ENCODE data around the gene GIT2. TPM values are rescaled to one million over a fixed set of nuclear protein-coding genes. Genes with fewer than 3 reads are reported as not detected.

The GIT2 gene
- total and polyA plus RNA-seq, 2 donors from 2014 or later, result 10.4 to 46.2 TPM

DNA sequence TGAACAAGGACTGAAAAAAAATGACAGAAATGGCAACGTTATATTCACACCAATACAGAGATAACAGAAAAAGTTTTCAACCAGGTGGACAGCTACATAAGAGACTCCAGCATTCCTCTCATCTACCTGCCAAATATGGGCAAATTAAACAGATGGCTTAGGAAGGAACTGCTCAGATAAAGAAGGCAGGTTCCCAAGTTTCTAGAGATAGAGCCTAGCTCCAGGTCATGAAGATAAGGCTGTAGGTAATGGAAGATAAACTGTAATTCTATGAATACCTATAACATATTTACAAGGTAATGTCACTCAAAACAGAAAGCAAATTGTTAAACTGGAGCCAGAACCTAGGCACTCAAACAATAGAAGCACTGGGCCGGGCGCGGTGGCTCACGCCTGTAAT, 42.5 kb downstream of the GIT2 start:
- TF ChIP-seq, protein P1, sequence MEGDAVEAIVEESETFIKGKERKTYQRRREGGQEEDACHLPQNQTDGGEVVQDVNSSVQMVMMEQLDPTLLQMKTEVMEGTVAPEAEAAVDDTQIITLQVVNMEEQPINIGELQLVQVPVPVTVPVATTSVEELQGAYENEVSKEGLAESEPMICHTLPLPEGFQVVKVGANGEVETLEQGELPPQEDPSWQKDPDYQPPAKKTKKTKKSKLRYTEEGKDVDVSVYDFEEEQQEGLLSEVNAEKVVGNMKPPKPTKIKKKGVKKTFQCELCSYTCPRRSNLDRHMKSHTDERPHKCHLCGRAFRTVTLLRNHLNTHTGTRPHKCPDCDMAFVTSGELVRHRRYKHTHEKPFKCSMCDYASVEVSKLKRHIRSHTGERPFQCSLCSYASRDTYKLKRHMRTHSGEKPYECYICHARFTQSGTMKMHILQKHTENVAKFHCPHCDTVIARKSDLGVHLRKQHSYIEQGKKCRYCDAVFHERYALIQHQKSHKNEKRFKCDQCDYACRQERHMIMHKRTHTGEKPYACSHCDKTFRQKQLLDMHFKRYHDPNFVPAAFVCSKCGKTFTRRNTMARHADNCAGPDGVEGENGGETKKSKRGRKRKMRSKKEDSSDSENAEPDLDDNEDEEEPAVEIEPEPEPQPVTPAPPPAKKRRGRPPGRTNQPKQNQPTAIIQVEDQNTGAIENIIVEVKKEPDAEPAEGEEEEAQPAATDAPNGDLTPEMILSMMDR (IDR thresholded peaks at IDR 0.05; ENCODE audit: borderline replicate concordance, extremely low read depth, insufficient read depth), result no peak
- DNase-seq (no peak), FAIRE-seq (no peak)
- intact Hi-C loops (cut with DNase I), result no loop called here
- Histone ChIP-seq H3K27me3 (ENCODE audit: control insufficient read depth, insufficient read depth, low read length) (no peaks in the 10 kb centered on the region), H3K9ac (ENCODE audit: low read length in 3 of 3) (no peak overlapping the region), H3K4me1 (ENCODE audit: control insufficient read depth in 2 of 3, insufficient read depth in 2 of 3, low read depth in 1 of 3, low read length in 3 of 3) (peaks cover 1 to 24% (median 19%) of the 10 kb centered on the region in 3 donors), H3K36me3 (ENCODE audit: control insufficient read depth in 2 of 3, insufficient read depth in 3 of 3, low read length in 3 of 3) (peaks cover 8 to 15% (median 14%) of the 10 kb centered on the region in 3 donors), H3K4me3 (ENCODE audit: low read length in 3 of 3) (no peak overlapping the region), H3K27ac (ENCODE audit: low read depth in 2 of 2, low read length in 2 of 2) (no peak overlapping the region), H3K9me3 (ENCODE audit: control insufficient read depth in 2 of 3, insufficient read depth in 1 of 3, low read length in 3 of 3) (no peaks in the 10 kb centered on the region)

DNA sequence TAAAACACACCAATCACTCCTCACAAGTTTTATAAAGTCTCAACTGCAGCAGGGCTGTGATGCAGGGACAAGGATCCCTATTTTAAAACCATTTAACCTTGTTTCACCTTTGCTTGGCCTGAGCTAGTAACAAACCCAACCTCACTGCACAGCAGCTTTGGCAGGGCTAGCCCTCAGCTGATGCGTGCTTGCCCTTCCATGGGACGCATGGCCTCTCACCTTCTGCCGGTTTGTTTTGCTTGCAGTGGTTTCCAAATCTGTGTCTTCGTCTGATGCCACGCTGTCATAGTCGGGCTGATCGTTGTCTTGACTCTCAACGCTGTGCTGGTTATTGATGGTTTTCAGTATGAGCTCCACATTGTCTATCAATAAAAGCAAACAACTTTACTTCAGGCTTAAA, 43.3 kb downstream of the GIT2 start:
- H3K9ac ChIP-seq (ENCODE audit: low read length in 3 of 3), result no peak overlapping the region
- intact Hi-C loops (cut with DNase I), result no loop called here
- TF ChIP-seq, protein P1 (IDR thresholded peaks at IDR 0.05; ENCODE audit: borderline replicate concordance, extremely low read depth, insufficient read depth), result no peak
- peaks cover 4 to 32% (median 23%) of the 10 kb centered on the region in 3 donors for H3K4me1 ChIP-seq (ENCODE audit: control insufficient read depth in 2 of 3, insufficient read depth in 2 of 3, low read depth in 1 of 3, low read length in 3 of 3)
- no peak overlapping the region for H3K4me3 ChIP-seq (ENCODE audit: low read length in 3 of 3)
- peaks cover 8 to 15% (median 14%) of the 10 kb centered on the region in 3 donors for H3K36me3 ChIP-seq (ENCODE audit: control insufficient read depth in 2 of 3, insufficient read depth in 3 of 3, low read length in 3 of 3)
- no peaks in the 10 kb centered on the region for H3K9me3 ChIP-seq (ENCODE audit: control insufficient read depth in 2 of 3, insufficient read depth in 1 of 3, low read length in 3 of 3)
- H3K27ac ChIP-seq (ENCODE audit: low read depth in 2 of 2, low read length in 2 of 2), result no peak overlapping the region
- no peak for FAIRE-seq
- no peaks in the 10 kb centered on the region for H3K27me3 ChIP-seq (ENCODE audit: control insufficient read depth, insufficient read depth, low read length)
- DNase-seq, result no peak

DNA sequence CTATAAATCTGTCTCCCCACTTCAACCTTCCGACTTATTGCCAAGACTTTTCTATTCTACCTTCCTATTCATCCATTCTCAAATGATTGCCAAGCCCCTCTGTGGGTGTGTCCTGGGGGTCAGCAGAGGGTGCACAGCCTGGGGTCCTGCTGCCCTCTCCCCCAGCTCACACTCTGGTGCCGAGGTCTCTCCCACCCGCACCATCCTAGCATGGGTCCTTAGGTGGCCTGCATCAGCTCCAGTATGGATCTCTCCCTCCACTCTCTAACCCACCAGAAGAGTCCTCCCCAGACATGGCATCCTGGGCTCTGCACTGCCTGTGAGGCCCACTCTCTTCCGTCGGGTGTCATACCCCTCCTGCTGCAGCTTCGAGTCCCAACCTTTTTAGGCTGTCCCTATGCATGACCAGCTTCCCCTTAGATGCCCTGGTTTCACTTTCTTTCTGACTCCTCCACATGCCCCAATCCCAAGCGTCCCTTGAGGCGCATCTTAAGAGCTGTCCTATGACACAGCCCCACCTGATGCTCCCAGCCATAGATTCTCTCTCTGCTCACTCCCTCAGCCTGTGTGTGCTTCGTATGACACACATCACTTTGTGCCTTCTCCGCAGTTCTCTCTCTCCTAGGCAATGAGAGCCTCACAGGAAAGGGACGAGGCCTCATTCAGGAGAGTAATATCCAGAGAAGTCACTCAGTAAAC, 43.9 kb downstream of the GIT2 start:
- intact Hi-C loops (cut with DNase I), result no loop called here
- Histone ChIP-seq H3K27me3 (ENCODE audit: control insufficient read depth, insufficient read depth, low read length) (no peaks in the 10 kb centered on the region), H3K36me3 (ENCODE audit: control insufficient read depth in 2 of 3, insufficient read depth in 3 of 3, low read length in 3 of 3) (peaks cover 8 to 15% (median 14%) of the 10 kb centered on the region in 3 donors), H3K4me1 (ENCODE audit: control insufficient read depth in 2 of 3, insufficient read depth in 2 of 3, low read depth in 1 of 3, low read length in 3 of 3) (peaks cover 4 to 37% (median 23%) of the 10 kb centered on the region in 3 donors), H3K9ac (ENCODE audit: low read length in 3 of 3) (no peak overlapping the region), H3K27ac (ENCODE audit: low read depth in 2 of 2, low read length in 2 of 2) (peak overlapping the region; percentile 49 to 91), H3K9me3 (ENCODE audit: control insufficient read depth in 2 of 3, insufficient read depth in 1 of 3, low read length in 3 of 3) (no peaks in the 10 kb centered on the region), H3K4me3 (ENCODE audit: low read length in 3 of 3) (no peak overlapping the region)
- FAIRE-seq, result no peak
- TF ChIP-seq, protein P1 (IDR thresholded peaks at IDR 0.05; ENCODE audit: borderline replicate concordance, extremely low read depth, insufficient read depth), result no peak
- DNase-seq, result no peak
